ENCODE results near the gene INPP4A. TPM values are rescaled to one million over a fixed set of nuclear protein-coding genes. Genes with fewer than 3 reads are reported as not detected.

Gene INPP4A
- total and polyA plus RNA-seq, 3 experiments from 2014 or later, result 41.0 to 61.4 (median 46.9) TPM

- Mint-ChIP-seq H3K36me3 (peaks cover 4 to 97% (median 13%) of the 10 kb centered on the region in 3 donors), H3K9me3 (no peaks in the 10 kb centered on the region)
- POLR2A ChIA-PET, result no interaction called here
These were observed 114.9 kb downstream of the INPP4A start for GRCh38 chr2:98559581-98559980.

GRCh38 chr2:98560256-98560771, 115.7 kb downstream of the INPP4A start:
- ChIA-PET POLR2A (no interaction called here), CTCF (no interaction called here)
- no peak overlapping the region for H3K4me3 ChIP-seq (ENCODE audit: low read length)
- H3K9me3 ChIP-seq (ENCODE audit: low read length), result no peaks in the 10 kb centered on the region
- peak overlapping the region in 7 of 8 donors; percentile 75 to 93 (median 85) for H3K27ac Mint-ChIP-seq
- no peaks in the 10 kb centered on the region for H3K9me3 Mint-ChIP-seq
- H3K4me1 ChIP-seq (ENCODE audit: insufficient read depth, low read length), result peaks cover 5% of the 10 kb centered on the region
- H3K27me3 Mint-ChIP-seq, result peaks cover 0 to 1% of the 10 kb centered on the region in 2 donors
- H3K4me1 Mint-ChIP-seq, result peaks cover 33 to 48% (median 39%) of the 10 kb centered on the region in 3 donors
- peaks cover 0 to 97% (median 9%) of the 10 kb centered on the region in 3 donors for H3K36me3 Mint-ChIP-seq
- H3K27ac ChIP-seq (ENCODE audit: low read depth, low read length), result peak overlapping the region; percentile 13
- DNase-seq, result no peak
- H3K4me3 Mint-ChIP-seq, result peak overlapping the region in 2 of 7 donors; percentile 5 to 48
- H3K36me3 ChIP-seq (ENCODE audit: insufficient read depth, low read length), result peaks cover 73% of the 10 kb centered on the region
- no peaks in the 10 kb centered on the region for H3K27me3 ChIP-seq (ENCODE audit: insufficient read depth, low read length, poor library complexity, severe bottlenecking)

More at GRCh38 chr2:98559581-98559980, 114.9 kb downstream of the INPP4A start:
- no peaks in the 10 kb centered on the region for H3K9me3 ChIP-seq (ENCODE audit: low read length)
- no peak overlapping the region for H3K4me3 ChIP-seq (ENCODE audit: low read length)
- peaks cover 5% of the 10 kb centered on the region for H3K4me1 ChIP-seq (ENCODE audit: insufficient read depth, low read length)
- DNase-seq, result no peak
- H3K36me3 ChIP-seq (ENCODE audit: insufficient read depth, low read length), result peaks cover 79% of the 10 kb centered on the region
- H3K27me3 ChIP-seq (ENCODE audit: insufficient read depth, low read length, poor library complexity, severe bottlenecking), result no peaks in the 10 kb centered on the region
- H3K4me3 Mint-ChIP-seq, result peak overlapping the region in 3 of 7 donors; percentile 5 to 53 (median 34)
- peaks cover 0 to 1% of the 10 kb centered on the region in 2 donors for H3K27me3 Mint-ChIP-seq
- H3K27ac ChIP-seq (ENCODE audit: low read depth, low read length), result peak overlapping the region; percentile 13
- CTCF ChIA-PET, result interaction anchor here (0.6 kb wide), 1 partner anchor 117 kb away, joined by 3 read pairs; no protein-coding TSS in a partner anchor
- peak overlapping the region; percentile 55 to 93 (median 84) for H3K27ac Mint-ChIP-seq
- H3K4me1 Mint-ChIP-seq, result peaks cover 33 to 55% (median 44%) of the 10 kb centered on the region in 3 donors

GRCh38 chr2:98561018-98561417, 116.4 kb downstream of the INPP4A start:
- peak overlapping the region in 5 of 8 donors; percentile 3 to 86 (median 47) for H3K27ac Mint-ChIP-seq
- CTCF ChIA-PET, result no interaction called here
- no peak for DNase-seq
- peaks cover 33 to 41% (median 35%) of the 10 kb centered on the region in 3 donors for H3K4me1 Mint-ChIP-seq
- POLR2A ChIA-PET, result no interaction called here
- H3K4me1 ChIP-seq (ENCODE audit: insufficient read depth, low read length), result peaks cover 5% of the 10 kb centered on the region
- no peaks in the 10 kb centered on the region for H3K27me3 ChIP-seq (ENCODE audit: insufficient read depth, low read length, poor library complexity, severe bottlenecking)
- H3K36me3 Mint-ChIP-seq, result peaks cover 0 to 97% (median 8%) of the 10 kb centered on the region in 3 donors
- H3K9me3 ChIP-seq (ENCODE audit: low read length), result no peaks in the 10 kb centered on the region
- H3K4me3 ChIP-seq (ENCODE audit: low read length), result no peak overlapping the region
- peaks cover 73% of the 10 kb centered on the region for H3K36me3 ChIP-seq (ENCODE audit: insufficient read depth, low read length)
- H3K27ac ChIP-seq (ENCODE audit: low read depth, low read length), result no peak overlapping the region
- H3K9me3 Mint-ChIP-seq, result no peaks in the 10 kb centered on the region
- no peak overlapping the region for H3K4me3 Mint-ChIP-seq
- H3K27me3 Mint-ChIP-seq, result no peaks in the 10 kb centered on the region

GRCh38 chr2:98561902-98562695, 117.4 kb downstream of the INPP4A start:
- Histone ChIP-seq H3K36me3 (ENCODE audit: insufficient read depth, low read length) (peaks cover 75% of the 10 kb centered on the region), H3K4me1 (ENCODE audit: insufficient read depth, low read length) (peaks cover 5% of the 10 kb centered on the region), H3K27me3 (ENCODE audit: insufficient read depth, low read length, poor library complexity, severe bottlenecking) (no peaks in the 10 kb centered on the region), H3K4me3 (ENCODE audit: low read length) (no peak overlapping the region), H3K27ac (ENCODE audit: low read depth, low read length) (no peak overlapping the region), H3K9me3 (ENCODE audit: low read length) (no peaks in the 10 kb centered on the region)
- ChIA-PET CTCF (no interaction called here), POLR2A (no interaction called here)
- peaks cover 26 to 32% (median 27%) of the 10 kb centered on the region in 3 donors for H3K4me1 Mint-ChIP-seq
- peak overlapping the region in 2 of 8 donors; percentile 50 to 86 for H3K27ac Mint-ChIP-seq
- no peak for DNase-seq
- H3K36me3 Mint-ChIP-seq, result peaks cover 0 to 98% (median 17%) of the 10 kb centered on the region in 3 donors
- H3K27me3 Mint-ChIP-seq, result no peaks in the 10 kb centered on the region
- H3K4me3 Mint-ChIP-seq, result no peak overlapping the region
- H3K9me3 Mint-ChIP-seq, result no peaks in the 10 kb centered on the region

GRCh38 chr2:98563394-98563793, 118.7 kb downstream of the INPP4A start:
- no peaks in the 10 kb centered on the region for H3K27me3 ChIP-seq (ENCODE audit: insufficient read depth, low read length, poor library complexity, severe bottlenecking)
- no peak for DNase-seq
- CTCF ChIA-PET, result no interaction called here
- peaks cover 5% of the 10 kb centered on the region for H3K4me1 ChIP-seq (ENCODE audit: insufficient read depth, low read length)
- Mint-ChIP-seq H3K4me3 (no peak overlapping the region), H3K4me1 (peaks cover 17 to 20% (median 19%) of the 10 kb centered on the region in 3 donors), H3K9me3 (no peaks in the 10 kb centered on the region), H3K36me3 (peaks cover 0 to 98% (median 16%) of the 10 kb centered on the region in 3 donors), H3K27ac (peak overlapping the region in 4 of 8 donors; percentile 54 to 87 (median 72)), H3K27me3 (no peaks in the 10 kb centered on the region)
- POLR2A ChIA-PET, result no interaction called here
- H3K4me3 ChIP-seq (ENCODE audit: low read length), result no peak overlapping the region
- peaks cover 67% of the 10 kb centered on the region for H3K36me3 ChIP-seq (ENCODE audit: insufficient read depth, low read length)
- no peaks in the 10 kb centered on the region for H3K9me3 ChIP-seq (ENCODE audit: low read length)
- H3K27ac ChIP-seq (ENCODE audit: low read depth, low read length), result no peak overlapping the region

GRCh38 chr2:98564541-98565132, 120.0 kb downstream of the INPP4A start:
- Mint-ChIP-seq H3K9me3 (no peaks in the 10 kb centered on the region), H3K36me3 (peaks cover 0 to 98% (median 19%) of the 10 kb centered on the region in 3 donors), H3K27me3 (no peaks in the 10 kb centered on the region), H3K27ac (peak overlapping the region in 1 of 8 donors; percentile 24), H3K4me3 (no peak overlapping the region), H3K4me1 (peaks cover 5 to 8% (median 6%) of the 10 kb centered on the region in 3 donors)
- H3K36me3 ChIP-seq (ENCODE audit: insufficient read depth, low read length), result peaks cover 67% of the 10 kb centered on the region
- DNase-seq, result no peak
- no peaks in the 10 kb centered on the region for H3K27me3 ChIP-seq (ENCODE audit: insufficient read depth, low read length, poor library complexity, severe bottlenecking)
- H3K27ac ChIP-seq (ENCODE audit: low read depth, low read length), result no peak overlapping the region
- ChIA-PET POLR2A (no interaction called here), CTCF (no interaction called here)
- H3K4me3 ChIP-seq (ENCODE audit: low read length), result no peak overlapping the region
- H3K4me1 ChIP-seq (ENCODE audit: insufficient read depth, low read length), result no peaks in the 10 kb centered on the region
- H3K9me3 ChIP-seq (ENCODE audit: low read length), result no peaks in the 10 kb centered on the region

GRCh38 chr2:98565286-98565860, 120.7 kb downstream of the INPP4A start:
- H3K9me3 ChIP-seq (ENCODE audit: low read length), result no peaks in the 10 kb centered on the region
- peaks cover 0 to 3% (median 0%) of the 10 kb centered on the region in 3 donors for H3K4me1 Mint-ChIP-seq
- no peaks in the 10 kb centered on the region for H3K27me3 Mint-ChIP-seq
- peaks cover 0 to 98% (median 23%) of the 10 kb centered on the region in 3 donors for H3K36me3 Mint-ChIP-seq
- DNase-seq, result no peak
- no peak overlapping the region for H3K27ac ChIP-seq (ENCODE audit: low read depth, low read length)
- H3K27ac Mint-ChIP-seq, result peak overlapping the region in 1 of 8 donors; percentile 17
- no peaks in the 10 kb centered on the region for H3K9me3 Mint-ChIP-seq
- no peak overlapping the region for H3K4me3 ChIP-seq (ENCODE audit: low read length)
- peaks cover 68% of the 10 kb centered on the region for H3K36me3 ChIP-seq (ENCODE audit: insufficient read depth, low read length)
- no peaks in the 10 kb centered on the region for H3K4me1 ChIP-seq (ENCODE audit: insufficient read depth, low read length)
- H3K27me3 ChIP-seq (ENCODE audit: insufficient read depth, low read length, poor library complexity, severe bottlenecking), result no peaks in the 10 kb centered on the region
- no peak overlapping the region for H3K4me3 Mint-ChIP-seq
- ChIA-PET POLR2A (no interaction called here), CTCF (no interaction called here)

All from CD8-positive, alpha-beta memory T cell (primary cell).